Fibroblast of lung (primary cell): ENCODE results near the gene PRG3. TPM values are rescaled to one million over a fixed set of nuclear protein-coding genes. Genes with fewer than 3 reads are reported as not detected.
A peak's percentile ranks its signal among the peaks of the same experiment; 100 is the strongest.

ENCODE experiments used
- DNase-seq, 2 donors: peaks; one replicate each; pipeline versions ENCODE4 v3.0.0 to v3.0.0-alpha.2; 2010; ENCODE audit warnings: low read depth in 2 of 2
- H2AFZ ChIP-seq: 2 replicates; pipeline ENCODE4 v1.5.1; 2012; ENCODE audit warnings: low read length, control low read depth, inconsistent platforms
- H3K27ac ChIP-seq: 2 replicates; pipeline ENCODE4 v1.5.1; 2011; ENCODE audit warnings: low read length, control low read depth; ENCODE audit not compliant: insufficient read depth
- H3K27me3 ChIP-seq: 2 replicates; pipeline ENCODE4 v1.5.1; 2011; ENCODE audit warnings: mild to moderate bottlenecking, low read length; ENCODE audit not compliant: control insufficient read depth, insufficient read depth
- H3K36me3 ChIP-seq: 2 replicates; pipeline ENCODE4 v1.5.1; 2011; ENCODE audit warnings: low read length; ENCODE audit not compliant: control insufficient read depth, insufficient read depth
- H3K4me1 ChIP-seq: 2 replicates; pipeline ENCODE4 v1.5.1; 2011; ENCODE audit warnings: low read length; ENCODE audit not compliant: control insufficient read depth, insufficient read depth; ENCODE audit errors: extremely low read depth
- H3K4me2 ChIP-seq: 2 replicates; pipeline ENCODE4 v1.5.1; 2011; ENCODE audit warnings: low read length, control low read depth; ENCODE audit not compliant: insufficient read depth; ENCODE audit errors: extremely low read depth
- H3K4me3 ChIP-seq, 4 experiments: fragments of 200-600 bp in 1 of 4; sonication (generic) in 1 of 4; replicated peaks in 1 of 4; 2 replicates each; pipeline ENCODE4 v1.5.1; 2011 to 2016; ENCODE audit warnings: low read length in 4 of 4, low read depth in 3 of 4, mild to moderate bottlenecking in 3 of 4, control low read depth in 2 of 4, inconsistent platforms in 1 of 4, mixed read lengths in 1 of 4; ENCODE audit not compliant: insufficient read depth in 1 of 4; ENCODE audit errors: control extremely low read depth in 1 of 4
- H3K79me2 ChIP-seq: 2 replicates; pipeline ENCODE4 v1.5.1; 2012; ENCODE audit warnings: mild to moderate bottlenecking, low read length, inconsistent platforms; ENCODE audit not compliant: control insufficient read depth, insufficient read depth
- H3K9ac ChIP-seq: 2 replicates; pipeline ENCODE4 v1.5.1; 2011; ENCODE audit warnings: mild to moderate bottlenecking, low read length, control low read depth; ENCODE audit not compliant: insufficient read depth
- H3K9me3 ChIP-seq: 2 replicates; pipeline ENCODE4 v1.5.1; 2012; ENCODE audit warnings: low read depth, low read length; ENCODE audit not compliant: control insufficient read depth, insufficient read depth
- H4K20me1 ChIP-seq: 2 replicates; pipeline ENCODE4 v1.5.1; 2011; ENCODE audit warnings: low read length; ENCODE audit not compliant: control insufficient read depth, insufficient read depth; ENCODE audit errors: extremely low read depth
- EZH2 ChIP-seq: IDR thresholded peaks from 2 replicates; pipeline ENCODE4 v1.5.1; 2012; ENCODE audit warnings: low read length, control low read depth, mild to moderate bottlenecking; ENCODE audit errors: missing control alignments
- polyA plus RNA-seq, 2 donors: library from polyadenylated mRNA; depleted of rRNA in 1 of 2; stranded (reverse) in 1 of 2; unstranded in 1 of 2; fragments of >200 nt; gene quantifications; 2 replicates each; pipeline ENCODE4 v1.2.1, GENCODE V29; 2011 to 2012; ENCODE audit warnings: missing spikeins in 1 of 2
- total RNA-seq: library from RNA; depleted of rRNA; stranded (reverse); fragments of >200 nt; gene quantifications from 2 replicates; pipeline ENCODE4 v1.2.1, GENCODE V29; 2014
- TF ChIP-seq, protein P1 (sequence below), 2 donors: IDR thresholded peaks in 1 of 2; conservative IDR thresholded peaks in 1 of 2; 1 replicate in 1 of 2; 2 replicates in 1 of 2; pipeline ENCODE4 v1.5.1; 2011 to 2012; ENCODE audit warnings: low read length in 2 of 2, control low read depth in 1 of 2, inconsistent platforms in 1 of 2, low read depth in 1 of 2, mild to moderate bottlenecking in 1 of 2

Gene PRG3
- total and polyA plus RNA-seq, 2 donors (not counting 1 experiment from before 2014, with no cell fraction given), result not detected

DNA sequence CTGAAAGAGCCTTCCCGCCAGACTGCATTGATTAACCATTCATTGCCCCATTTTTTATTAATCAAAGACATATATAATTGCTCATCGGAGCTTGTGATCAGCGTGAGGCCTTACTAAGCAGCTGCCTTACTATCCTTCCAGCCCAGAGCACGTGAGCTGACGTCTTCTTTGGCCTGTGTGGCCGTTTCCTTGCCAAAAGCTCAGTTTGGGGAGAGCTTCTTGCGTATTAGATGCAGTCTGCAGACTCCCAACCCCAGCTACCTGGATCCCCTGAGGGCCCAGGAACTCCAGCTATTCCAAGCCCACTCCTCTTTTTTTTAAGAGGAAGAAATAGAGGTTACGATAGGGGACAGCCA lies 46.8 kb upstream of the PRG3 start:
- no peaks in the 10 kb centered on the region for H3K9me3 ChIP-seq
- peak overlapping the region; percentile 60 for H3K4me2 ChIP-seq
- peaks cover 43% of the 10 kb centered on the region for H3K4me1 ChIP-seq
- no peaks in the 10 kb centered on the region for H3K27me3 ChIP-seq
- TF ChIP-seq, protein P1, sequence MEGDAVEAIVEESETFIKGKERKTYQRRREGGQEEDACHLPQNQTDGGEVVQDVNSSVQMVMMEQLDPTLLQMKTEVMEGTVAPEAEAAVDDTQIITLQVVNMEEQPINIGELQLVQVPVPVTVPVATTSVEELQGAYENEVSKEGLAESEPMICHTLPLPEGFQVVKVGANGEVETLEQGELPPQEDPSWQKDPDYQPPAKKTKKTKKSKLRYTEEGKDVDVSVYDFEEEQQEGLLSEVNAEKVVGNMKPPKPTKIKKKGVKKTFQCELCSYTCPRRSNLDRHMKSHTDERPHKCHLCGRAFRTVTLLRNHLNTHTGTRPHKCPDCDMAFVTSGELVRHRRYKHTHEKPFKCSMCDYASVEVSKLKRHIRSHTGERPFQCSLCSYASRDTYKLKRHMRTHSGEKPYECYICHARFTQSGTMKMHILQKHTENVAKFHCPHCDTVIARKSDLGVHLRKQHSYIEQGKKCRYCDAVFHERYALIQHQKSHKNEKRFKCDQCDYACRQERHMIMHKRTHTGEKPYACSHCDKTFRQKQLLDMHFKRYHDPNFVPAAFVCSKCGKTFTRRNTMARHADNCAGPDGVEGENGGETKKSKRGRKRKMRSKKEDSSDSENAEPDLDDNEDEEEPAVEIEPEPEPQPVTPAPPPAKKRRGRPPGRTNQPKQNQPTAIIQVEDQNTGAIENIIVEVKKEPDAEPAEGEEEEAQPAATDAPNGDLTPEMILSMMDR (conservative IDR thresholded peaks at IDR 0.05 in 1 of 2, IDR thresholded peaks at IDR 0.05 in 1 of 2; ENCODE audit: low read depth in 1 of 2, low read length in 2 of 2), result no peak
- TF ChIP-seq EZH2, result no peak
- H4K20me1 ChIP-seq, result no peaks in the 10 kb centered on the region
- H3K27ac ChIP-seq, result peak overlapping the region; percentile 97
- no peak overlapping the region for H3K4me3 ChIP-seq
- H3K79me2 ChIP-seq, result peaks cover 10% of the 10 kb centered on the region
- H3K9ac ChIP-seq, result peak overlapping the region; percentile 47
- no peak overlapping the region for H2AFZ ChIP-seq
- H3K36me3 ChIP-seq, result peaks cover 5% of the 10 kb centered on the region
- DNase-seq, result peak; percentile 74 to 96

DNA sequence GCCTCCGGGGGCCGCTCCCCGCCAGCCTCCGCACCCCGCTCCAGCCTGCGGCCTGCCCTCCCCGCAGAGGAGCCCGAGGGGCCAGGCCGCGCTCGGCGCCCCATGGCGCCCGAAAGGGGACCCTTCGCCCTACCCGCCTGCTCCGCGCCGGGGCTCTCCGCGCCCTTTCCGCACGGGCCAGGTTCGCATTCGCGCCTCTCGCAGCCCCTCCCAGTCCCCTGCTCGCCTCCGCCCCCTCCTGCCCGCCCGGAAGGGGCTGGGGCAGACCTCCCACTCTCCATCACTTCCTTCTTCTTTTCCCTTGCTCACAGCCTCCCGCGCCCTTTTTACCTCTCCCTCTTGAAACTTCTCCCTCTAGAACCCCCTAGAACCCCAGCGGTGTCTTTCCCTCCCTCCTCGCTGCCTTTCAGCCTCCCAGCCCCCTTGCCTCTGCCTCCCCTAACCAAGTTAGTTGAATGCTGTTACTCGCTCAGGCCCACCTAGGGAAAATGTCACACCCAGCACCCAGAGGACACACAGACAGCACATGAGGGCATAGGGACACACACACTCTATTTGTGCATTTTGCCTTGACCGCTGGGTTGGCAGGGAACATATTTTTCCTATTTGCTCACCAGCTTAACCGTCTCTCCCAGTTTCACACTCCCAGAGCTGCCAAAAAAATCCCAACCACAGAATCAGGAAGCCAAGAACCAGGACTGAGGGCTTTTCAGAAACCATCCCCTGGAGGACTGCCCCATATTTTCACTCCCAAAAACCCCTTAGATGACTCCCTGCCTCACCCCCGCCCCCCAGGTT lies 46.2 kb upstream of the PRG3 start, which contains the start of gene SLC43A3:
Gene SLC43A3, minus strand, starts transcription at position 193 of the 798 bp plus-strand sequence. CDS start 949 bp downstream, outside the sequence.
- peak within 1 kb of the TSS; percentile 54 for H2AFZ ChIP-seq
- H3K9me3 ChIP-seq, result no peaks in the 10 kb centered on the region
- H3K27me3 ChIP-seq, result no peaks in the 10 kb centered on the region
- peak within 1 kb of the TSS; percentile 67 for H3K9ac ChIP-seq
- peak; percentile 92 to 97 for DNase-seq
- H3K27ac ChIP-seq, result peak within 1 kb of the TSS; percentile 97
- no peaks in the 10 kb centered on the region for H4K20me1 ChIP-seq
- H3K4me2 ChIP-seq, result peak within 1 kb of the TSS; percentile 89
- H3K79me2 ChIP-seq, result peaks cover 10% of the 10 kb centered on the region
- no peak for TF ChIP-seq EZH2
- TF ChIP-seq, protein P1 (conservative IDR thresholded peaks at IDR 0.05 in 1 of 2, IDR thresholded peaks at IDR 0.05 in 1 of 2; ENCODE audit: low read depth in 1 of 2, low read length in 2 of 2), result no peak
- peaks cover 40% of the 10 kb centered on the region for H3K4me1 ChIP-seq
- H3K36me3 ChIP-seq, result peaks cover 6% of the 10 kb centered on the region
- H3K4me3 ChIP-seq, result peak within 1 kb of the TSS; percentile 29 to 74 (median 54)

DNA sequence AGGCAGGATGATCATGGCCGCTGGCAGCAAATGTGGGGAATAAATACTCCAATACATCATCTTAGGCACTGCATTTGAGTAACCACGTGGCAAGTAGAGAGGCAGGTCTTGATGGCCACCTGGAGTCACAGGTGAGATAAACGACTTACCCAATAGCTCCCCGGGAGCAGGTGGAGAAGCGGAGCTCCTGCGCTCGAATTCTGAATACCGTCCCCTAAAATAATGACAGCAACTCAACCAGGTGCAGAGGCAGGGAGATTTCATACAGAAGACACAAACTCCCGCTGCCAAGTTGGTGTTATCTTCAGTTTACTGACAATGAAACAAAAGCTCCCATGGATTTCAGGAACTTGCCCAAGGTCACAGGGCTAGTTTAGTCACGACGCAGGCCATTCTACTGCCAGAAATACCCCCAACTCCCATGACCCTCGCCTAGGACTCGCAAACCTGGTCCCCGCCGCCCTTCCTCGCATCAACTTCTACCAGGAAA lies 45.5 kb upstream of the PRG3 start:
- H3K4me1 ChIP-seq, result peaks cover 40% of the 10 kb centered on the region
- H3K4me2 ChIP-seq, result peak overlapping the region; percentile 89
- H3K27me3 ChIP-seq, result no peaks in the 10 kb centered on the region
- H3K4me3 ChIP-seq, result peak overlapping the region; percentile 29 to 74 (median 54)
- H3K79me2 ChIP-seq, result peaks cover 10% of the 10 kb centered on the region
- H4K20me1 ChIP-seq, result no peaks in the 10 kb centered on the region
- peak overlapping the region; percentile 67 for H3K9ac ChIP-seq
- peak overlapping the region; percentile 21 for H2AFZ ChIP-seq
- peak overlapping the region; percentile 97 for H3K27ac ChIP-seq
- TF ChIP-seq EZH2, result no peak
- TF ChIP-seq, protein P1 (conservative IDR thresholded peaks at IDR 0.05 in 1 of 2, IDR thresholded peaks at IDR 0.05 in 1 of 2; ENCODE audit: low read depth in 1 of 2, low read length in 2 of 2), result no peak
- DNase-seq, result peak; percentile 17 to 48
- H3K9me3 ChIP-seq, result no peaks in the 10 kb centered on the region
- H3K36me3 ChIP-seq, result peaks cover 8% of the 10 kb centered on the region
